GM21528 (cell line): ENCODE measurements around the gene TMPRSS11E.
"Not testable (repeated sequence)": the region's sequence is repeated elsewhere in the genome, so short reads cannot be mapped to it uniquely, and the experiment has no call there.

Experiments used
- ATAC-seq: cut with Tn5 transposase; IDR thresholded peaks from one replicate; pipeline ENCODE4 v1.9.1; 2021; ENCODE audit warnings: mild to moderate bottlenecking, moderate library complexity; ENCODE audit not compliant: unreplicated experiment, low FRiP score

Gene TMPRSS11E

GRCh38 chr4:68461790-68462189 lies 14.5 kb downstream of the TMPRSS11E start:
- no peak for ATAC-seq

- no peak for ATAC-seq
These were observed 15.4 kb downstream of the TMPRSS11E start for GRCh38 chr4:68462691-68463090.

GRCh38 chr4:68463796-68464195 lies 16.5 kb downstream of the TMPRSS11E start:
- no peak for ATAC-seq

- no peak for ATAC-seq
These were observed 17.8 kb downstream of the TMPRSS11E start for GRCh38 chr4:68465058-68465457.

GRCh38 chr4:68466185-68466584 lies 18.9 kb downstream of the TMPRSS11E start:
- ATAC-seq = no peak

- ATAC-seq = no peak
These were observed 19.5 kb downstream of the TMPRSS11E start for GRCh38 chr4:68466751-68467150.

- peak; percentile 86 for ATAC-seq
These were observed 22.2 kb downstream of the TMPRSS11E start for GRCh38 chr4:68469482-68469881.

- ATAC-seq = no peak
These were observed 28.9 kb downstream of the TMPRSS11E start for GRCh38 chr4:68476191-68476590.

GRCh38 chr4:68489338-68489737 lies 42.1 kb downstream of the TMPRSS11E start:
- ATAC-seq = no peak

GRCh38 chr4:68490826-68491457 lies 43.7 kb downstream of the TMPRSS11E start:
- ATAC-seq = no peak

- ATAC-seq = no peak
These were observed 47.4 kb downstream of the TMPRSS11E start for GRCh38 chr4:68494688-68495087.

GRCh38 chr4:68498413-68499007 lies 51.2 kb downstream of the TMPRSS11E start:
- peak; percentile 88 for ATAC-seq

- no peak for ATAC-seq
These were observed 51.8 kb downstream of the TMPRSS11E start for GRCh38 chr4:68499021-68499420.

GRCh38 chr4:68503462-68503861 lies 56.2 kb downstream of the TMPRSS11E start:
- ATAC-seq = not testable (repeated sequence)

- ATAC-seq = not testable (repeated sequence)
These were observed 57.6 kb downstream of the TMPRSS11E start for GRCh38 chr4:68504836-68505235.

- ATAC-seq = not testable (repeated sequence)
These were observed 58.2 kb downstream of the TMPRSS11E start for GRCh38 chr4:68505452-68505851.

GRCh38 chr4:68518889-68519288 lies 71.6 kb downstream of the TMPRSS11E start:
- no peak for ATAC-seq

- no peak for ATAC-seq
These were observed 73.7 kb downstream of the TMPRSS11E start for GRCh38 chr4:68520985-68521384.

- not testable (repeated sequence) for ATAC-seq
These were observed 75.0 kb downstream of the TMPRSS11E start for GRCh38 chr4:68522232-68522631.

GRCh38 chr4:68535974-68536373 lies 88.7 kb downstream of the TMPRSS11E start:
- no peak for ATAC-seq

GRCh38 chr4:68536375-68536774 lies 89.1 kb downstream of the TMPRSS11E start:
- ATAC-seq = no peak

GRCh38 chr4:68542742-68543141 lies 95.5 kb downstream of the TMPRSS11E start:
- ATAC-seq = not testable (repeated sequence)
